Osteocyte (in vitro differentiated cells): Measurements from ENCODE around the gene SBSN. TPM values are rescaled to one million over a fixed set of nuclear protein-coding genes. Genes with fewer than 3 reads are reported as not detected.

Source experiments
- DNase-seq: peaks from one replicate; pipeline ENCODE4 v3.0.0; 2021; ENCODE audit warnings: mixed read lengths; ENCODE audit not compliant: unreplicated experiment; ENCODE audit errors: extremely low spot score
- H3K27ac Mint-ChIP-seq: one replicate; pipeline ENCODE4 v1.8.0; 2021; ENCODE audit warnings: mild to moderate bottlenecking, mixed read lengths; ENCODE audit not compliant: unreplicated experiment
- H3K27me3 Mint-ChIP-seq: one replicate; pipeline ENCODE4 v1.8.0; 2021; ENCODE audit warnings: mixed read lengths; ENCODE audit not compliant: unreplicated experiment
- H3K36me3 Mint-ChIP-seq: one replicate; pipeline ENCODE4 v1.8.0; 2021; ENCODE audit warnings: mixed read lengths; ENCODE audit not compliant: unreplicated experiment
- H3K4me1 Mint-ChIP-seq: one replicate; pipeline ENCODE4 v1.8.0; 2021; ENCODE audit warnings: mixed read lengths; ENCODE audit not compliant: unreplicated experiment
- H3K4me3 Mint-ChIP-seq: one replicate; pipeline ENCODE4 v1.8.0; 2021; ENCODE audit warnings: mild to moderate bottlenecking, moderate library complexity, mixed read lengths; ENCODE audit not compliant: unreplicated experiment
- H3K9me3 Mint-ChIP-seq: one replicate; pipeline ENCODE4 v1.8.0; 2021; ENCODE audit warnings: mixed read lengths; ENCODE audit not compliant: unreplicated experiment
- total RNA-seq: library from RNA; stranded (reverse); gene quantifications from 2 replicates; pipeline ENCODE4 v1.2.1, GENCODE V29; 2021
- TF ChIP-seq, protein P1 (sequence below): fragments of 200-600 bp; sonication (generic); IDR thresholded peaks from 2 replicates; pipeline ENCODE4 v1.5.0; 2021; ENCODE audit warnings: antibody characterized with exemption, mild to moderate bottlenecking, moderate library complexity

Gene SBSN
- total RNA-seq, 1 donor from 2014 or later: not detected

DNA sequence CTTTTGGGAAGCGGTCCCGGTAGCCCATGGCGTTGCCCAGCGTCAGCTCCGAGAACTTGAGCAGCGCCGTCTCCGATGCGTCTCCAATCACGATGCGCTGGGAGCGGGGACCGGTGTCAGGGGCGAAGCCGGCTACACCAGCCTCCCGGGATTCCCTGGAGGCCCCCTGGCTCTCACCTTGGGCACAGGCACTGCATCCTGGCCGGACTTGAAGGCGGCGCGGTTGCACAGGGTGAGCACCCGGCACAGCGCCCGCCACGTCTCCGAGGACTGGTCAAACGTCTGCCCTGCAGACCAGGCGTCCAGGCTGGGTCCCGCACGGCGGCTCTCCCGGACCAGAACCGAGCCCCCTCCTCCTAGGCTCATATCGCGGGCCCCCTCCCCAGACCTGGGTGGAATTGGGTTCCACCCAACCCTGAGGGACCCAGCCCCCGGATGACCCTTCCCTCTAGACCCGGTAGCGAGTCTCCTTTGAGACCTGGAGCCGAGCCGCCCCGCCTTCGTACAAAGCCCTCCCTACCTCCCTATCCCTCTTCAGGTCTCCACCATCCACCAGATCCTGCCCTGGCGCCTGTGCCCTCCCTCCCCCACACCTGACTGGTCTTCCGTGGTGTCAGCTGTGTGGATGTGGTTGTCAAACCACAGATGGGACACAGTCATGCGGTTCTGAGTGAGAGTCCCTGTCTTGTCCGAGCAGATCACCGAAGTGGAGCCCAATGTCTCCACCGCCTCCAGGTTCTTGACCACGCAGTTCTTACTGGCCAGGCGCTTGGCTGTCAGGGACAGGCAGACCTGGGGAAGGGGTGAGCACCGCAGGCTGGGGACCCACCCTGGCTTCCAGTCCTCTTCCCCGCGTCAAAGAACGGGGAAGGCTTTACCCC, 30.5 kb upstream of the SBSN start:
- no peak overlapping the region for H3K4me3 Mint-ChIP-seq
- TF ChIP-seq, protein P1, sequence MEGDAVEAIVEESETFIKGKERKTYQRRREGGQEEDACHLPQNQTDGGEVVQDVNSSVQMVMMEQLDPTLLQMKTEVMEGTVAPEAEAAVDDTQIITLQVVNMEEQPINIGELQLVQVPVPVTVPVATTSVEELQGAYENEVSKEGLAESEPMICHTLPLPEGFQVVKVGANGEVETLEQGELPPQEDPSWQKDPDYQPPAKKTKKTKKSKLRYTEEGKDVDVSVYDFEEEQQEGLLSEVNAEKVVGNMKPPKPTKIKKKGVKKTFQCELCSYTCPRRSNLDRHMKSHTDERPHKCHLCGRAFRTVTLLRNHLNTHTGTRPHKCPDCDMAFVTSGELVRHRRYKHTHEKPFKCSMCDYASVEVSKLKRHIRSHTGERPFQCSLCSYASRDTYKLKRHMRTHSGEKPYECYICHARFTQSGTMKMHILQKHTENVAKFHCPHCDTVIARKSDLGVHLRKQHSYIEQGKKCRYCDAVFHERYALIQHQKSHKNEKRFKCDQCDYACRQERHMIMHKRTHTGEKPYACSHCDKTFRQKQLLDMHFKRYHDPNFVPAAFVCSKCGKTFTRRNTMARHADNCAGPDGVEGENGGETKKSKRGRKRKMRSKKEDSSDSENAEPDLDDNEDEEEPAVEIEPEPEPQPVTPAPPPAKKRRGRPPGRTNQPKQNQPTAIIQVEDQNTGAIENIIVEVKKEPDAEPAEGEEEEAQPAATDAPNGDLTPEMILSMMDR: no peak
- H3K27me3 Mint-ChIP-seq: peaks cover 29% of the 10 kb centered on the region
- peaks cover 3% of the 10 kb centered on the region for H3K4me1 Mint-ChIP-seq
- H3K9me3 Mint-ChIP-seq: no peaks in the 10 kb centered on the region
- no peaks in the 10 kb centered on the region for H3K36me3 Mint-ChIP-seq
- H3K27ac Mint-ChIP-seq: no peak overlapping the region
- DNase-seq: no peak

DNA sequence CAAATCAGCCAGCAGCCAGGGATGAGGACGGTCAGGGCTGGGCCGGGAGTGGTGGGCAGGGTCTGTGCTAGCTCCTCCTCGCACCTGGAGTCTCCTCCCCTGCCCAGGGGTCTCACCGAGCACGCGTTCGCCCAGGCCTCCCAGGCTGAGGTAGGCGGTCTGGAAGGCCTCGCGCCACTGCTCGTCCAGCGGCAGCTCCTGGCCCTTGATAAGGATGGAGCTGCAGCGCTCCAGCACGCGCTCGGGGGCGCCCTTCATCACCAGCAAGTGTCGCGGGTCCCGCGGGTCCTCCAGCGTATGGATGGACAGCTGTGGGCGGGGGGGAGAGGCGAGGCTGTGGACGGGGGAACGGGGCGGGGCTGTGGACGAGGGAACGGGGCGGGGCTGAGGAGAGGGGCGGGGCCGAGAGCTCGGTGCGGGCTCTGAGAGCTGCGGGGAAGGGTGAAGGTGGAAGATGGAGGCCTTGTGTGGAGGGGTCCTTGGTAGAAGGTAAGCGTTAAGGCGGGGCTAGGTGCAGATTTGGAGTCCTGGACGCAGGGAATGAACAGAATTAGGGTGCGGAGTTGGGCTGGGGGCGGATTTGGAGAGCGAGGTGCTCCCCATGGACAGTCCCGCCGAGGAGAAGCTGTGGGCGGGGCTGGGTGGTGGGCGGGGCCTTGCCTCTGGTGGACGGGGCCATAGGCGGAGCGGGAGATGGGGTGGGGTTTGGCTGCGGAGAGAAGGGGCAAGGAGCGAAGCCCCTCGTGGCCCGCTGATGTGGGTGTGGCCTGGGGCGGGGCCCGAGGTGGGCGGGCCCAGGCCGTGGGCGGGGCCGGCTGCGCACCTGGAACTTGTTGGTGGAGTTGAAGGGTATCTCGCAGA, 29.7 kb upstream of the SBSN start:
- Mint-ChIP-seq H3K27ac (no peak overlapping the region), H3K9me3 (no peaks in the 10 kb centered on the region), H3K4me3 (peak overlapping the region; percentile 78), H3K36me3 (no peaks in the 10 kb centered on the region), H3K4me1 (peaks cover 3% of the 10 kb centered on the region), H3K27me3 (peaks cover 29% of the 10 kb centered on the region)
- TF ChIP-seq, protein P1: no peak
- no peak for DNase-seq

DNA sequence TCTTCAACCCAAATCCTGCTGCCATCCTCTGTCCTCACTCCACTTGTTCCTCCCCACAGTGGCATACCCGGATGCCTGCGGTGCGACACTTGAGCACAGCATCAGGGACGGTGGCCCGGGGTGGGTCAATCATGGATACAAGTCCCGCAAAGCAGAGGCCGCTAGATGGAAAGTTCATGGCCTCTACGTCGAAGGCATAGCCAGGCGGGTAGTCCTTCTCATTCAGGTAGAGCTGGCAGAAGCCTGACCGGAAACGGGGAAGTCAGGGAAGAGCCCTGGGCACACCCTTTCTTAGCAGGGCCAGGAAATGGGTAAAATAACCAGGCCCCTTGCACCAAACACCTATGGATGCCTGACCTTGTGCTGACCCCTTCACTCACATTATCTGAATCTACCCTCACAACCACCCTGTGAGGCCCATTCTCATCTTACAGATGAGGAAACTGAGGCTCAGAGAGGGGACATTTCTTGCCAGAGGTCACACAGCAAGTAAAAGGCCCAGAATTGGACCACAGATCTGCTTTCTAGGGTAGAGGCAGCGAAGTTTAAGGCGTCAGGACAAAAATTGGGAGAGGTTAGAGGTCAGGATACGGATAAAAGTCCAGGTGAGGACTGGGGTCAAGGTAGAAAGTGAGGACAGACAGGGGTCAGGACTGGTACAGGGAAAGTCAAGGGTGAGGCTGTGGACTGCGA, 28.9 kb upstream of the SBSN start:
- Mint-ChIP-seq H3K4me3 (peak overlapping the region; percentile 78), H3K4me1 (peaks cover 3% of the 10 kb centered on the region), H3K27ac (no peak overlapping the region), H3K9me3 (no peaks in the 10 kb centered on the region), H3K36me3 (no peaks in the 10 kb centered on the region), H3K27me3 (peaks cover 29% of the 10 kb centered on the region)
- TF ChIP-seq, protein P1: no peak
- no peak for DNase-seq

DNA sequence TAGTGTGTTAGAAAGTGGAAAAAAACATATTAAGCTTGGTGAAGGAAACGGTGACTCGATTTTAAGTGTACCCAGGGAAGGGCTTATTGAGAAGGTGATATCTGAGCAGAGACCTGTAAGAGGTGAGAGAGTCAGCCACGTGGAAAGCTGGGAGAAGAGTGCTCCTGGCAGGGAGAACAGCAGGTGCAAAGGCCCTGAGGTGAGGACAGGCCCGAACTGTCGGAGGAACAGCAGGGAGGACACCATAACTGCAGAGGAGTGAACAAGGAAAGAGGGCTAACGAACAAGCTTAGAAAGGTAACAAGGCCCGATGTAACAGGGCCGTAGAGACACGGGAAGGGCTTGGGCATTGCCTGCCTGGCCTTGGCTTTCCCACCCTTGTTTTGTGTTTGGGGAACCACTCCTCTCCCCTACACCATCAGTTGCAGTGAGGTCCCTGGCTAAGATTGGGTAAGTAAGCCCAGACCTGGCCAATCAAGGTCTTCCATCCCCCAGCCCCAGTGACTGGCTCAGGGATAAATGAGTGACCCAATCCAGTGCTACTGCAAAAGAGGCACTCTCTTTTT, 28.0 kb upstream of the SBSN start:
- peaks cover 24% of the 10 kb centered on the region for H3K27me3 Mint-ChIP-seq
- no peak for DNase-seq
- no peaks in the 10 kb centered on the region for H3K36me3 Mint-ChIP-seq
- no peak overlapping the region for H3K4me3 Mint-ChIP-seq
- peaks cover 3% of the 10 kb centered on the region for H3K4me1 Mint-ChIP-seq
- TF ChIP-seq, protein P1: no peak
- H3K27ac Mint-ChIP-seq: no peak overlapping the region
- H3K9me3 Mint-ChIP-seq: no peaks in the 10 kb centered on the region
